ENCODE results near the gene CRHBP.

The CRHBP gene

DNA sequence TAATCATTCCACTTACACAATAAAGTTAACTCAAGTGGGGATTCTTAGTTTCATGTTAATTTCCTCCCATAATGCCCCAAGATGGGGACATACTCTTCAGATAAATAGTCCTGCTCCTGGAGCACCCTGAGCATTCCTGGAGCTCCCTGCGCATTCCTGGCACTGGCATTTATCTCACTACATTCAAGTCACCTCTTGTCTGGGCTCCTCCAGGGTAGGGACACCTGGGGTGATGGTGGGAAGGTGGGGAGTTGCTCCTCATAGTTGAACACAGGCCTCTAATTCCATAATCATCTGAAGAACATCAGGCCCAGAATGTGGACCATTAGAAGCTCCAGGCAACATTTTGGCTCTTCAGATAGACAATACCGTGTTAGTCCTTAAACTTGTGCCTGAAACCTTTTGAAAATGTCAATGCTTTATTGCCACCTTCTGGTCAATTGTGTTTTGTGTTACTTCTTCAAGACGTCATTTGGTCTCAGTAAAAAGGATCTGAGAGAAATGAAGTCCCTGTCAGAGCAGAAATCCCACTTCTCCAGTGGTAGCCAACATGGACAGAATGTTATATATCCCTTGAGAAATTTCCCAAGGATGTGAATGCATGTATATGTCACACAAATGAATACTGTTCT lies 63.2 kb downstream of the CRHBP start:
- no peak for DNase-seq (ENCODE audit: low spot score)

DNA sequence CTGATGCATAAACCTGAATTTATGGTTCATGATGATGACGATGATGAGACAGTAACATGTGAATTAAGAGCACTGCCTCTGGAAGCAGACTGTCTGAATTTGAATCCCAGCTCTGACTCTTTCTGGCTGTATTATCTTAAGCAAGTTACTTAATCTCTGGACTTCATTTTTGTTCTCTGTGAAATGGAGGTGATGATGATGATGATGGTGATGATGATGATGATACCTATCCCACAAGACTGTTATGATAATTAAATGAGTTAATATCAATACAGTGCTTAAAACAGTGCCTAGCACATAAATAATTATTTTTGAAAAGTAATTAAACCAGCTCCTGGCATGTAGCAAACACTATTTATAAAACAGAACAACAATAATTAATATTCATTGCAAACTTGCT lies 64.1 kb downstream of the CRHBP start:
- DNase-seq (ENCODE audit: low spot score) = no peak

DNA sequence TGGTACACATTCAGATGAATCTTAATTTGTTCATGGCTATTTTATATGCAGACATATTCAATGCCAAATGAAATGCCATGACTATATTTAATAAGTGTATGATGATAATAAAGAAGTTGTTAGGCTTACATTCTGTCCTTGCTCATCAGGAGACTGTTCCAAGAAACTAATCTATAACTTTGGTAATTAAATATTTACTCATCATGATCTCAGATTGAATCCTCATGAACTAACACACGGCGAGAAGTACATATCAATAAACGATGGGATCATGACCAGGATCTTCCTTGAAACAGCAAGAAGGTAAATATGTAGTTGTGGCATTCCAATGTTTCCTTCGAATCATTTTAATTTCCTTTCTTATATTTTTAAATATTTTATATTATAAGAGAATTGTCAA lies 64.8 kb downstream of the CRHBP start:
- no peak for DNase-seq (ENCODE audit: low spot score)
